Measurements from ENCODE around the gene AKR1C1. TPM values are rescaled to one million over a fixed set of nuclear protein-coding genes. Genes with fewer than 3 reads are reported as not detected.
"Not testable (repeated sequence)": the region's sequence is repeated elsewhere in the genome, so short reads cannot be mapped to it uniquely, and the experiment has no call there.

The AKR1C1 gene
- total RNA-seq, 1 experiment from 2014 or later, result 1.9 TPM

GRCh38 chr10:5023177-5023805 lies 60.1 kb downstream of the AKR1C1 start:
- no peak for DNase-seq
- no CpG with 5 or more reads among the region's 4 CpGs for WGBS (ENCODE audit: extremely low coverage, insufficient read length, low lambda C conversion rate)

GRCh38 chr10:5025461-5025881 lies 62.3 kb downstream of the AKR1C1 start:
- H2BK5ac ChIP-seq (ENCODE audit: insufficient read length, low read length); H3K4me1 ChIP-seq (ENCODE audit: insufficient read depth, low read length); H2BK12ac ChIP-seq (ENCODE audit: insufficient read length, low read depth, low read length); H2BK120ac ChIP-seq (ENCODE audit: low read depth, low read length, poor library complexity, severe bottlenecking); H3K27ac ChIP-seq (ENCODE audit: insufficient read length, low read depth, low read length); H3K9ac ChIP-seq (ENCODE audit: extremely low read depth, insufficient read length, low read length); H4K8ac ChIP-seq (replicated peaks; ENCODE audit: insufficient read length, low read depth, low read length); H3K27me3 ChIP-seq (ENCODE audit: insufficient read depth, low read length); H3K56ac ChIP-seq (ENCODE audit: insufficient read length, low read depth, low read length); H2BK20ac ChIP-seq (ENCODE audit: low read depth, low read length, poor library complexity, severe bottlenecking); H3K79me1 ChIP-seq (ENCODE audit: insufficient read depth, low read depth, low read length, poor library complexity, severe bottlenecking); H3K27me3 Mint-ChIP-seq (ENCODE audit: low read depth); H2AK5ac ChIP-seq (ENCODE audit: insufficient read length, low read length); H4K5ac ChIP-seq (ENCODE audit: insufficient read length, low read depth, low read length); H3K23me2 ChIP-seq (ENCODE audit: insufficient read length, low read depth, low read length, poor library complexity, severe bottlenecking); H3K4ac ChIP-seq (ENCODE audit: low read depth, low read length); H3K79me2 ChIP-seq (ENCODE audit: insufficient read depth, low read length); H3K4me2 ChIP-seq (ENCODE audit: insufficient read depth, insufficient read length, low read length); H2AFZ ChIP-seq (ENCODE audit: low read length); H3K23ac ChIP-seq (ENCODE audit: insufficient read length, low read depth, low read length); H4K91ac ChIP-seq (ENCODE audit: insufficient read length, low read depth, low read length); H3T11ph ChIP-seq (ENCODE audit: low read length); H3K27ac Mint-ChIP-seq; H3K9me3 ChIP-seq (ENCODE audit: control insufficient read depth, low read depth, low read length); H3K4me3 Mint-ChIP-seq; H2BK15ac ChIP-seq (ENCODE audit: low read depth, low read length); H4K20me1 ChIP-seq (ENCODE audit: control insufficient read depth, insufficient read depth, insufficient read length); H3K14ac ChIP-seq (ENCODE audit: insufficient read depth, low read length); H3K4me1 Mint-ChIP-seq; DNase-seq; H3K18ac ChIP-seq (ENCODE audit: insufficient read length, low read depth, low read length): not testable (repeated sequence)
- peaks cover 4 to 11% (median 4%) of the 10 kb centered on the region in 3 experiments; a peak in 4 of 7 replicates for H3K36me3 Mint-ChIP-seq (ENCODE audit: insufficient read depth in 1 of 3, low read depth in 3 of 3)
- H3K9me3 Mint-ChIP-seq, result peaks cover 33 to 56% of the 10 kb centered on the region in 2 experiments

More at GRCh38 chr10:5023177-5023805, 60.1 kb downstream of the AKR1C1 start:
- Mint-ChIP-seq H3K4me1 (peaks cover 0 to 2% of the 10 kb centered on the region in 2 experiments; a peak in 2 of 4 replicates), H3K9me3 (peaks cover 18 to 39% of the 10 kb centered on the region in 2 experiments), H3K4me3 (no peak overlapping the region), H3K36me3 (ENCODE audit: insufficient read depth in 1 of 3, low read depth in 3 of 3) (peaks cover 0 to 11% (median 4%) of the 10 kb centered on the region in 3 experiments; a peak in 3 of 7 replicates), H3K27ac (no peak overlapping the region; a peak in 1 of 7 replicates), H3K27me3 (ENCODE audit: low read depth) (no peaks in the 10 kb centered on the region)
- no peak overlapping the region for H3K14ac ChIP-seq (ENCODE audit: insufficient read depth, low read length)
- H3K9me3 ChIP-seq (ENCODE audit: control insufficient read depth, low read depth, low read length), result no peaks in the 10 kb centered on the region
- no peak overlapping the region for H2BK12ac ChIP-seq (ENCODE audit: insufficient read length, low read depth, low read length)
- no peak overlapping the region for H3K23ac ChIP-seq (ENCODE audit: insufficient read length, low read depth, low read length)
- H3K4me2 ChIP-seq (ENCODE audit: insufficient read depth, insufficient read length, low read length), result no peak overlapping the region
- no peak overlapping the region for H2BK120ac ChIP-seq (ENCODE audit: low read depth, low read length, poor library complexity, severe bottlenecking)
- H4K20me1 ChIP-seq (ENCODE audit: control insufficient read depth, insufficient read depth, insufficient read length), result no peaks in the 10 kb centered on the region
- H3K4me1 ChIP-seq (ENCODE audit: insufficient read depth, low read length), result no peaks in the 10 kb centered on the region; the same call in 1 of the 2 replicates
- H3T11ph ChIP-seq (ENCODE audit: low read length), result no peak overlapping the region
- H3K9ac ChIP-seq (ENCODE audit: extremely low read depth, insufficient read length, low read length), result no peak overlapping the region
- no peak overlapping the region for H3K4ac ChIP-seq (ENCODE audit: low read depth, low read length)
- H3K18ac ChIP-seq (ENCODE audit: insufficient read length, low read depth, low read length), result no peak overlapping the region
- no peaks in the 10 kb centered on the region for H3K79me1 ChIP-seq (ENCODE audit: insufficient read depth, low read depth, low read length, poor library complexity, severe bottlenecking)
- no peak overlapping the region for H2AFZ ChIP-seq (ENCODE audit: low read length)
- H4K5ac ChIP-seq (ENCODE audit: insufficient read length, low read depth, low read length), result no peak overlapping the region
- H3K56ac ChIP-seq (ENCODE audit: insufficient read length, low read depth, low read length), result no peak overlapping the region
- H3K27ac ChIP-seq (ENCODE audit: insufficient read length, low read depth, low read length), result no peak overlapping the region
- no peak overlapping the region for H2BK20ac ChIP-seq (ENCODE audit: low read depth, low read length, poor library complexity, severe bottlenecking)
- no peaks in the 10 kb centered on the region for H3K79me2 ChIP-seq (ENCODE audit: insufficient read depth, low read length)
- H3K27me3 ChIP-seq (ENCODE audit: insufficient read depth, low read length), result no peaks in the 10 kb centered on the region
- no peak overlapping the region for H4K8ac ChIP-seq (replicated peaks; ENCODE audit: insufficient read length, low read depth, low read length)
- no peak overlapping the region for H2BK15ac ChIP-seq (ENCODE audit: low read depth, low read length)
- H3K23me2 ChIP-seq (ENCODE audit: insufficient read length, low read depth, low read length, poor library complexity, severe bottlenecking), result no peaks in the 10 kb centered on the region
- H2AK5ac ChIP-seq (ENCODE audit: insufficient read length, low read length), result no peak overlapping the region
- no peak overlapping the region for H4K91ac ChIP-seq (ENCODE audit: insufficient read length, low read depth, low read length)
- TF ChIP-seq CTCF (conservative IDR thresholded peaks at IDR 0.05), result no peak
- H2BK5ac ChIP-seq (ENCODE audit: insufficient read length, low read length), result no peak overlapping the region

Measured in H9 (cell line).